Stimulated activated memory B cell treated with anti-CD40 and anti-IgM and Interleukin-4, amounts not matched to agents 10 μg/mL and 1 μg/mL and 100 μg/mL, for 72 hours (primary cell): ENCODE results near the gene MN1.

Source experiments
- ATAC-seq: fragments of 150-1000 bp; cut with Tn5 transposase; 2 replicates; pipeline ENCODE4 v1.10.0; 2021
- H3K27ac Mint-ChIP-seq: one replicate; pipeline ENCODE4 v1.8.0; 2022; ENCODE audit warnings: mild to moderate bottlenecking, mixed read lengths
- H3K27me3 Mint-ChIP-seq: one replicate; pipeline ENCODE4 v1.8.0; 2022; ENCODE audit warnings: mixed read lengths
- H3K36me3 Mint-ChIP-seq: one replicate; pipeline ENCODE4 v1.8.0; 2022; ENCODE audit warnings: mixed read lengths
- H3K4me1 Mint-ChIP-seq: one replicate; pipeline ENCODE4 v1.8.0; 2022; ENCODE audit warnings: mixed read lengths
- H3K4me3 Mint-ChIP-seq: one replicate; pipeline ENCODE4 v1.8.0; 2022; ENCODE audit warnings: mild to moderate bottlenecking, moderate library complexity, mixed read lengths
- H3K9me3 Mint-ChIP-seq: one replicate; pipeline ENCODE4 v1.8.0; 2022; ENCODE audit warnings: mixed read lengths

The MN1 gene

GRCh38 chr22:27797520-27798391 lies 3.8 kb downstream of the MN1 start:
- Mint-ChIP-seq H3K36me3 (no peaks in the 10 kb centered on the region), H3K4me1 (peaks cover 9% of the 10 kb centered on the region), H3K27me3 (peaks cover 22% of the 10 kb centered on the region), H3K4me3 (no peak overlapping the region), H3K9me3 (no peaks in the 10 kb centered on the region), H3K27ac (no peak overlapping the region)
- ATAC-seq = peak; percentile 12

- peak; percentile 46 for ATAC-seq
- Mint-ChIP-seq H3K27me3 (peaks cover 14% of the 10 kb centered on the region), H3K27ac (no peak overlapping the region), H3K4me1 (peaks cover under 1% of the 10 kb centered on the region), H3K36me3 (no peaks in the 10 kb centered on the region), H3K9me3 (no peaks in the 10 kb centered on the region), H3K4me3 (no peak overlapping the region)
Observed at GRCh38 chr22:27796829-27797519, 4.6 kb downstream of the MN1 start.

GRCh38 chr22:27795696-27796517 lies 5.6 kb downstream of the MN1 start:
- no peaks in the 10 kb centered on the region for H3K36me3 Mint-ChIP-seq
- no peaks in the 10 kb centered on the region for H3K4me1 Mint-ChIP-seq
- no peak overlapping the region for H3K4me3 Mint-ChIP-seq
- ATAC-seq = no peak
- peaks cover 14% of the 10 kb centered on the region for H3K27me3 Mint-ChIP-seq
- no peaks in the 10 kb centered on the region for H3K9me3 Mint-ChIP-seq
- H3K27ac Mint-ChIP-seq = no peak overlapping the region

- H3K27me3 Mint-ChIP-seq = peaks cover 14% of the 10 kb centered on the region
- no peaks in the 10 kb centered on the region for H3K9me3 Mint-ChIP-seq
Observed at GRCh38 chr22:27795053-27795452, 6.5 kb downstream of the MN1 start.

GRCh38 chr22:27794226-27794625 lies 7.3 kb downstream of the MN1 start:
- no peak overlapping the region for H3K4me3 Mint-ChIP-seq
- no peaks in the 10 kb centered on the region for H3K9me3 Mint-ChIP-seq
- no peak overlapping the region for H3K27ac Mint-ChIP-seq
- peaks cover 14% of the 10 kb centered on the region for H3K27me3 Mint-ChIP-seq
- no peak for ATAC-seq
- H3K4me1 Mint-ChIP-seq = no peaks in the 10 kb centered on the region
- H3K36me3 Mint-ChIP-seq = no peaks in the 10 kb centered on the region

More at GRCh38 chr22:27795053-27795452, 6.5 kb downstream of the MN1 start:
- no peaks in the 10 kb centered on the region for H3K36me3 Mint-ChIP-seq
- no peak for ATAC-seq
- H3K27ac Mint-ChIP-seq = no peak overlapping the region
- H3K4me1 Mint-ChIP-seq = no peaks in the 10 kb centered on the region
- no peak overlapping the region for H3K4me3 Mint-ChIP-seq

- H3K4me1 Mint-ChIP-seq = no peaks in the 10 kb centered on the region
- peaks cover 14% of the 10 kb centered on the region for H3K27me3 Mint-ChIP-seq
Observed at GRCh38 chr22:27793576-27793975, 8.0 kb downstream of the MN1 start.

GRCh38 chr22:27792452-27793161 lies 8.9 kb downstream of the MN1 start:
- H3K9me3 Mint-ChIP-seq = no peaks in the 10 kb centered on the region
- peaks cover 24% of the 10 kb centered on the region for H3K27me3 Mint-ChIP-seq
- no peak overlapping the region for H3K4me3 Mint-ChIP-seq
- H3K36me3 Mint-ChIP-seq = no peaks in the 10 kb centered on the region
- H3K4me1 Mint-ChIP-seq = no peaks in the 10 kb centered on the region
- no peak for ATAC-seq
- H3K27ac Mint-ChIP-seq = no peak overlapping the region

More at GRCh38 chr22:27793576-27793975, 8.0 kb downstream of the MN1 start:
- no peaks in the 10 kb centered on the region for H3K36me3 Mint-ChIP-seq
- ATAC-seq = no peak
- H3K4me3 Mint-ChIP-seq = no peak overlapping the region
- no peak overlapping the region for H3K27ac Mint-ChIP-seq
- H3K9me3 Mint-ChIP-seq = no peaks in the 10 kb centered on the region

- Mint-ChIP-seq H3K4me1 (no peaks in the 10 kb centered on the region), H3K27me3 (peaks cover 28% of the 10 kb centered on the region), H3K27ac (no peak overlapping the region), H3K4me3 (no peak overlapping the region), H3K36me3 (no peaks in the 10 kb centered on the region), H3K9me3 (no peaks in the 10 kb centered on the region)
- no peak for ATAC-seq
Observed at GRCh38 chr22:27791859-27792241, 9.7 kb downstream of the MN1 start.

GRCh38 chr22:27791159-27791858 lies 10.2 kb downstream of the MN1 start:
- H3K36me3 Mint-ChIP-seq = no peaks in the 10 kb centered on the region
- H3K4me3 Mint-ChIP-seq = no peak overlapping the region
- no peaks in the 10 kb centered on the region for H3K9me3 Mint-ChIP-seq
- peaks cover 34% of the 10 kb centered on the region for H3K27me3 Mint-ChIP-seq
- no peak for ATAC-seq
- no peaks in the 10 kb centered on the region for H3K4me1 Mint-ChIP-seq
- no peak overlapping the region for H3K27ac Mint-ChIP-seq

GRCh38 chr22:27790376-27791158 lies 11.0 kb downstream of the MN1 start:
- no peaks in the 10 kb centered on the region for H3K9me3 Mint-ChIP-seq
- no peaks in the 10 kb centered on the region for H3K4me1 Mint-ChIP-seq
- no peak overlapping the region for H3K27ac Mint-ChIP-seq
- no peaks in the 10 kb centered on the region for H3K36me3 Mint-ChIP-seq
- no peak for ATAC-seq
- H3K27me3 Mint-ChIP-seq = peaks cover 34% of the 10 kb centered on the region
- H3K4me3 Mint-ChIP-seq = no peak overlapping the region

- Mint-ChIP-seq H3K4me3 (no peak overlapping the region), H3K4me1 (no peaks in the 10 kb centered on the region), H3K9me3 (no peaks in the 10 kb centered on the region), H3K27me3 (peaks cover 46% of the 10 kb centered on the region), H3K36me3 (no peaks in the 10 kb centered on the region), H3K27ac (no peak overlapping the region)
- ATAC-seq = no peak
Observed at GRCh38 chr22:27788500-27789288, 12.9 kb downstream of the MN1 start.

GRCh38 chr22:27786965-27787364 lies 14.6 kb downstream of the MN1 start:
- H3K27ac Mint-ChIP-seq = no peak overlapping the region
- ATAC-seq = no peak
- no peaks in the 10 kb centered on the region for H3K9me3 Mint-ChIP-seq
- no peak overlapping the region for H3K4me3 Mint-ChIP-seq
- no peaks in the 10 kb centered on the region for H3K36me3 Mint-ChIP-seq
- H3K27me3 Mint-ChIP-seq = peaks cover 50% of the 10 kb centered on the region
- no peaks in the 10 kb centered on the region for H3K4me1 Mint-ChIP-seq

- H3K4me3 Mint-ChIP-seq = no peak overlapping the region
- no peaks in the 10 kb centered on the region for H3K36me3 Mint-ChIP-seq
- H3K4me1 Mint-ChIP-seq = no peaks in the 10 kb centered on the region
- peaks cover 50% of the 10 kb centered on the region for H3K27me3 Mint-ChIP-seq
- no peak overlapping the region for H3K27ac Mint-ChIP-seq
- ATAC-seq = no peak
- no peaks in the 10 kb centered on the region for H3K9me3 Mint-ChIP-seq
Observed at GRCh38 chr22:27786291-27786932, 15.1 kb downstream of the MN1 start.
